ENCODE results near the gene VDAC2.

The VDAC2 gene

GRCh38 chr10:75246506-75246905 is 35.9 kb downstream of the VDAC2 start:
- H3K4me3 ChIP-seq (ENCODE audit: low read depth, low read length) = no peak overlapping the region
- H3K9me3 ChIP-seq (ENCODE audit: control insufficient read depth, insufficient read depth, low read depth, low read length) = no peaks in the 10 kb centered on the region
- no peak for TF ChIP-seq ZFP37 (tag by site-specific recombination; IDR thresholded peaks at IDR 0.05)
- TF ChIP-seq ZNF362 (tag by site-specific recombination; IDR thresholded peaks at IDR 0.05) = no peak
- TF ChIP-seq ZIC2 (tag by site-specific recombination; IDR thresholded peaks at IDR 0.05) = peak; percentile 35; the same call in 1 of the 2 replicates
- ChIA-PET POLR2A (interaction anchor here (1.3 kb wide), 1 partner anchor 155 kb away, joined by 4 read pairs; the partner anchor contains the start of gene ZNF503), CTCF (interaction anchor here (0.6 to 1.2 kb wide), 6 partner anchors 9 to 1867 kb away, joined by 3 to 4 read pairs (median 3); partner anchors contain the start of gene SAMD8)
- no peaks in the 10 kb centered on the region for H3K4me1 ChIP-seq (ENCODE audit: control insufficient read depth, insufficient read depth, low read length)
- no peaks in the 10 kb centered on the region for H3K36me3 ChIP-seq (ENCODE audit: control insufficient read depth in 2 of 2, insufficient read depth in 1 of 2, low read length in 2 of 2)
- no peak overlapping the region for H3K27ac ChIP-seq (ENCODE audit: extremely low read depth, low read depth, low read length)

- ChIA-PET POLR2A (no interaction called here), CTCF (interaction anchor here (1.0 kb wide), 1 partner anchor 12 kb away, joined by 4 read pairs; the partner anchor contains the start of gene COMTD1)
- Histone ChIP-seq H3K9me3 (ENCODE audit: control insufficient read depth, insufficient read depth, low read depth, low read length) (no peaks in the 10 kb centered on the region), H3K27ac (ENCODE audit: extremely low read depth, low read depth, low read length) (no peak overlapping the region), H3K36me3 (ENCODE audit: control insufficient read depth in 2 of 2, insufficient read depth in 1 of 2, low read length in 2 of 2) (no peaks in the 10 kb centered on the region), H3K4me3 (ENCODE audit: low read depth, low read length) (no peak overlapping the region), H3K4me1 (ENCODE audit: control insufficient read depth, insufficient read depth, low read length) (no peaks in the 10 kb centered on the region)
- no peak for TF ChIP-seq ZNF555 (tag by site-specific recombination; conservative IDR thresholded peaks at IDR 0.05)
- no peak for TF ChIP-seq ZNF114 (tag by site-specific recombination; IDR thresholded peaks at IDR 0.05)
- no peak for TF ChIP-seq ZNF704 (tag by site-specific recombination; IDR thresholded peaks at IDR 0.05)
- TF ChIP-seq REST (tag by site-specific recombination; IDR thresholded peaks at IDR 0.05) = no peak
- no peak for TF ChIP-seq SP2 (tag by site-specific recombination; IDR thresholded peaks at IDR 0.05)
- no peak for TF ChIP-seq TSHZ1 (tag by site-specific recombination; IDR thresholded peaks at IDR 0.05; ENCODE audit: borderline replicate concordance)
- TF ChIP-seq ZFP69B (tag by site-specific recombination; IDR thresholded peaks at IDR 0.05) = no peak
- TF ChIP-seq ZNF558 (tag by site-specific recombination; IDR thresholded peaks at IDR 0.05) = no peak
- no peak for TF ChIP-seq MZF1 (tag by site-specific recombination; IDR thresholded peaks at IDR 0.05; ENCODE audit: borderline replicate concordance)
- no peak for TF ChIP-seq ZNF248 (tag by site-specific recombination; IDR thresholded peaks at IDR 0.05)
- no peak for TF ChIP-seq KLF1 (tag by site-specific recombination; IDR thresholded peaks at IDR 0.05)
- no peak for TF ChIP-seq ZNF146 (tag by site-specific recombination; IDR thresholded peaks at IDR 0.05)
- no peak for TF ChIP-seq ZNF2 (tag by site-specific recombination; IDR thresholded peaks at IDR 0.05)
- no peak for TF ChIP-seq ZNF843 (tag by site-specific recombination; IDR thresholded peaks at IDR 0.05)
- no peak for TF ChIP-seq ZBTB20 (tag by site-specific recombination; IDR thresholded peaks at IDR 0.05)
- no peak for TF ChIP-seq ZNF639 (tag by site-specific recombination; IDR thresholded peaks at IDR 0.05)
- TF ChIP-seq ZNF16 (tag by site-specific recombination; IDR thresholded peaks at IDR 0.05; ENCODE audit: low read depth) = no peak
- no peak for TF ChIP-seq ZNF529 (tag by site-specific recombination; IDR thresholded peaks at IDR 0.05; ENCODE audit: insufficient replicate concordance)
Observed at GRCh38 chr10:75247797-75248196, 37.2 kb downstream of the VDAC2 start.
